Neutrophil (primary cell): ENCODE results near the gene DCAF12.
A peak's percentile ranks its signal among the peaks of the same experiment; 100 is the strongest.

Experiments
- H3K27ac ChIP-seq: fragments of 200-600 bp; sonication (generic); 2 replicates; pipeline ENCODE4 v1.5.1; 2016; ENCODE audit warnings: mild to moderate bottlenecking, moderate library complexity
- H3K27me3 ChIP-seq: fragments of 200-600 bp; sonication (generic); 2 replicates; pipeline ENCODE4 v1.6.0; 2016; ENCODE audit warnings: mild to moderate bottlenecking
- H3K36me3 ChIP-seq: fragments of 200-600 bp; sonication (generic); 2 replicates; pipeline ENCODE4 v1.5.1; 2017
- H3K4me1 ChIP-seq, 2 experiments: fragments of 200-600 bp in 1 of 2; sonication (generic) in 1 of 2; 1 replicate in 1 of 2; 2 replicates in 1 of 2; pipeline versions ENCODE4 v1.5.1 to v1.6.1; 2013 to 2016; ENCODE audit warnings: low read depth in 1 of 2, low read length in 1 of 2, mild to moderate bottlenecking in 1 of 2, moderate library complexity in 1 of 2; ENCODE audit not compliant: control insufficient read depth in 1 of 2, insufficient read depth in 1 of 2
- H3K4me3 ChIP-seq, 2 experiments: fragments of 200-600 bp in 1 of 2; sonication (generic) in 1 of 2; 1 replicate in 1 of 2; 2 replicates in 1 of 2; pipeline ENCODE4 v1.5.1; 2013 to 2016; ENCODE audit warnings: low read depth in 1 of 2, low read length in 1 of 2, mild to moderate bottlenecking in 1 of 2, moderate library complexity in 1 of 2
- H3K9me3 ChIP-seq: fragments of 200-600 bp; sonication (generic); 2 replicates; pipeline ENCODE4 v1.5.1; 2016
- TF ChIP-seq, protein P1 (sequence below): fragments of 200-600 bp; sonication (generic); IDR thresholded peaks from 2 replicates; pipeline ENCODE4 v1.5.1; 2016; ENCODE audit warnings: antibody characterized with exemption

DCAF12 gene

DNA sequence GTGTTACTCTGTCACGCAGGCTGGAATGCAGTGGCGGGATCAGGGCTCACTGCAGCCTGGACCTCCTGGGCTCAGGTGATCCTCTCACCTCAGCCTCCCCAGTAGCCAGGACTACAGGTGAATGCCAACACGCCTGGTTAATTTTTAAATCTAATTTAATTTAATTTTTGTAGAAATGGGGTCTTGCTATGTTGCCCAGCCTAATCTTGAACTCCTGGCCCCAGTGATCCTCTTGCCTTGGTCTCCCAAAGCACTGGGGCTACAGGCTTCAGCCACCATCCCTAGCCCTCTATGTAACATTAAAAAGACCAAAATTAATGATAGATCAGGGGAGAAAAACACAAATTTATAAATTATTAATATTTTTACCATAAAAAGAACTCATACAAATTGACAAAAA is 66.5 kb downstream of the DCAF12 start:
- H3K9me3 ChIP-seq, result no peaks in the 10 kb centered on the region
- H3K27me3 ChIP-seq, result no peaks in the 10 kb centered on the region
- H3K27ac ChIP-seq, result no peak overlapping the region
- TF ChIP-seq, protein P1, sequence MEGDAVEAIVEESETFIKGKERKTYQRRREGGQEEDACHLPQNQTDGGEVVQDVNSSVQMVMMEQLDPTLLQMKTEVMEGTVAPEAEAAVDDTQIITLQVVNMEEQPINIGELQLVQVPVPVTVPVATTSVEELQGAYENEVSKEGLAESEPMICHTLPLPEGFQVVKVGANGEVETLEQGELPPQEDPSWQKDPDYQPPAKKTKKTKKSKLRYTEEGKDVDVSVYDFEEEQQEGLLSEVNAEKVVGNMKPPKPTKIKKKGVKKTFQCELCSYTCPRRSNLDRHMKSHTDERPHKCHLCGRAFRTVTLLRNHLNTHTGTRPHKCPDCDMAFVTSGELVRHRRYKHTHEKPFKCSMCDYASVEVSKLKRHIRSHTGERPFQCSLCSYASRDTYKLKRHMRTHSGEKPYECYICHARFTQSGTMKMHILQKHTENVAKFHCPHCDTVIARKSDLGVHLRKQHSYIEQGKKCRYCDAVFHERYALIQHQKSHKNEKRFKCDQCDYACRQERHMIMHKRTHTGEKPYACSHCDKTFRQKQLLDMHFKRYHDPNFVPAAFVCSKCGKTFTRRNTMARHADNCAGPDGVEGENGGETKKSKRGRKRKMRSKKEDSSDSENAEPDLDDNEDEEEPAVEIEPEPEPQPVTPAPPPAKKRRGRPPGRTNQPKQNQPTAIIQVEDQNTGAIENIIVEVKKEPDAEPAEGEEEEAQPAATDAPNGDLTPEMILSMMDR, result no peak
- H3K4me1 ChIP-seq, result no peaks in the 10 kb centered on the region
- H3K36me3 ChIP-seq, result no peaks in the 10 kb centered on the region
- no peak overlapping the region for H3K4me3 ChIP-seq

DNA sequence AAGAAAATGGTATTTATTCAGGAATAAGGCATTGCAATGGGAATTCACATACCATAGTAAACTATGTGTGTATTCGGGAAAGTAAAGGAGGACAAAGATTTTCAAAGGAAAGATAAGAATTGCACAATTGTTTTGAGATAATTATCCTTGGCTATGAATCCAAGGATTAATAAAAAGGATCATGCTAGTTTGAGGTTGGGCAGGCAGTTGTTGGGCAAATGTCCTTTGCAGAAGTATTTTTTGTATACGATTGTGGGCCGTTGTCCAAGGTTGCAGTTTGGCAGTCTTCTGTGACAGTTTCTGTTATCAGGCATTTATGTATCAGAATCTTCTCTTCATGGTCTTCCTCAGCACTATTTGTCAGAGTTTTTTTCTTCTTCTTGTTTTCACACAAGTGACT is 67.2 kb downstream of the DCAF12 start:
- no peaks in the 10 kb centered on the region for H3K36me3 ChIP-seq
- no peaks in the 10 kb centered on the region for H3K9me3 ChIP-seq
- no peak overlapping the region for H3K27ac ChIP-seq
- TF ChIP-seq, protein P1, result no peak
- no peaks in the 10 kb centered on the region for H3K27me3 ChIP-seq
- H3K4me1 ChIP-seq, result no peaks in the 10 kb centered on the region
- no peak overlapping the region for H3K4me3 ChIP-seq

DNA sequence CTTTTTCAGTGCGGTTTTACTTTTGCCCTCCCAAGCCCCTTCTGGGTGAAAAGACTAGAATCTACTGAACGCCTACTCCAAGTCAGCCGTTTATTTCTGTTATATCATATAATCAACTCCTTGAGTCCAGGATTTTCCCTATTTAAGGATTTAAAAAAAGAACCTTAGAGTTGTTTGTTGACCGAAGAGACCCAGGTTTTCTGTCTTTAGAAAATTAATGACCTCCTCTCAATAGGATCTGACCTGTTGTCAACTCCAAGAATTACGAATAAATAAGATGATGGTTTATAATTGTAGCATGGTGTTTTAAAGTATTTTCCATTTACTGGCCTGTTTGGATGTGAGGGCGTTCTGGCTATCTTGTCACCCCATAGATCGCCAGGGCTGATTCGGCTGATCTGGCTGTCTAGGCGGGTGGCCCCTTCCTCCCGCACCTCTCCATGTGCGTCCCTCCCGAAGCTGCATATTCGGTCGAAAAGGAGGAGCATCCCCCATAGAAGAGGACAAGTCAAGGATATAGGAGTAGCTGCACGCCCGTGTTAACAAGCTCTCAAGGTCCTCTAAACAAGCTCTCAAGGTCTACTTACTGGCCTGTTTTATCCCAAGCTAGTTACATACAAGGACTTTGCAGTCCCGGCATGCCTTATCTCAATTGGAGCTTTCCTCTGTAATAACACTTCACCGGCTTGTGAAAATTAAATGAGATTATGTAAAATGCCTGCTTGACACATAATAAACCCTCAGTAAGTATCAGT is 76.7 kb downstream of the DCAF12 start:
- Histone ChIP-seq H3K27me3 (no peaks in the 10 kb centered on the region), H3K27ac (peak overlapping the region; percentile 89), H3K4me1 (peaks cover 26% of the 10 kb centered on the region in 2 experiments), H3K4me3 (peak overlapping the region; percentile 100), H3K36me3 (no peaks in the 10 kb centered on the region), H3K9me3 (no peaks in the 10 kb centered on the region)
- TF ChIP-seq, protein P1, result no peak

DNA sequence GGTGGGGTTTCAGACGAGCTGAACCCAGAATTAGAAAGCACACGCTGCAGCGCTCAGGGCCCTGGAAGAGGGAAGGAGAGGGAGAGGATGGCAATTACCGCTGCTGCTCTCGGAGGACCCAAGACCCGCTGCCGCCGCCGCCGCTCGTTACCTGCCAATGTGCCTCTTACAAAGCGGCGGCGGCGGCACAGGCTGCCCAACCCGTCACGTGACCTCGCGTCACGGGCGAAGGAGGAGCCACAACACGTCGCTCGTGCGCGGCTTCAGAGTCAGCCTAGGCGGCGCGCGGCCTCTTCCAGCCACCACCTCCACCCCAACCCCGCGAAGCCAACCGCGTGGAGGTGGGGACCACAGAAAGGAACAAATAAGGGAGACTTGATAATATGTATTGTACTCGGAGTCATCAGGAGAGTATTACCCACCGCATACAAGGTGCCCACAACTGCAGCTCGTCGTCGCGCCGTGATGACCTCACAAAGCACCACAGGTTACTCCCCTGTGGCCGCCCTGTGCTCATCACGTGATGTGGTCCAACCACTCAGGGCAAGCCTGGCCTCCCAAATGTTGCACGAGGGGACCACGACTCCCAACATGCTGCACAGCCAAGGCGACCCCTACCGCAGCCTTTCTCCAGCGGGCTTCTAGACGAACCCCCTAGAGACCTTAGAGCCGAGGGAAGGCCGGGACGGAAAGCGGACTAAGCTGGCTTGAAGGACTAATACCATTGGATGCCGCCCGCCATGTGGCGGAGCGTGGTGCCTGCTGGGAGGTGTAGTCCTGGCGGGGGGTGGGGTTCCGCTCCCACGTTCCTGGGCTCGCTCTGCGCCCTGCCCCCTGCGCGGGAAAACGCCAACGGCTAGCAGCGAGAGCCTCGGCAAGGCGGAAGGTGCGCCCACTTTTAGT is 77.5 kb downstream of the DCAF12 start, which contains the start of gene UBAP2:
Gene UBAP2, minus strand, starts transcription at position 161 of the 903 bp plus-strand sequence. CDS start 31,739 bp downstream, outside the sequence.
- TF ChIP-seq, protein P1, result peak; percentile 41
- peaks cover 26% of the 10 kb centered on the region in 2 experiments for H3K4me1 ChIP-seq
- no peaks in the 10 kb centered on the region for H3K27me3 ChIP-seq
- no peaks in the 10 kb centered on the region for H3K9me3 ChIP-seq
- H3K36me3 ChIP-seq, result no peaks in the 10 kb centered on the region
- H3K27ac ChIP-seq, result peak within 1 kb of the TSS; percentile 89
- H3K4me3 ChIP-seq, result peak within 1 kb of the TSS; percentile 100

DNA sequence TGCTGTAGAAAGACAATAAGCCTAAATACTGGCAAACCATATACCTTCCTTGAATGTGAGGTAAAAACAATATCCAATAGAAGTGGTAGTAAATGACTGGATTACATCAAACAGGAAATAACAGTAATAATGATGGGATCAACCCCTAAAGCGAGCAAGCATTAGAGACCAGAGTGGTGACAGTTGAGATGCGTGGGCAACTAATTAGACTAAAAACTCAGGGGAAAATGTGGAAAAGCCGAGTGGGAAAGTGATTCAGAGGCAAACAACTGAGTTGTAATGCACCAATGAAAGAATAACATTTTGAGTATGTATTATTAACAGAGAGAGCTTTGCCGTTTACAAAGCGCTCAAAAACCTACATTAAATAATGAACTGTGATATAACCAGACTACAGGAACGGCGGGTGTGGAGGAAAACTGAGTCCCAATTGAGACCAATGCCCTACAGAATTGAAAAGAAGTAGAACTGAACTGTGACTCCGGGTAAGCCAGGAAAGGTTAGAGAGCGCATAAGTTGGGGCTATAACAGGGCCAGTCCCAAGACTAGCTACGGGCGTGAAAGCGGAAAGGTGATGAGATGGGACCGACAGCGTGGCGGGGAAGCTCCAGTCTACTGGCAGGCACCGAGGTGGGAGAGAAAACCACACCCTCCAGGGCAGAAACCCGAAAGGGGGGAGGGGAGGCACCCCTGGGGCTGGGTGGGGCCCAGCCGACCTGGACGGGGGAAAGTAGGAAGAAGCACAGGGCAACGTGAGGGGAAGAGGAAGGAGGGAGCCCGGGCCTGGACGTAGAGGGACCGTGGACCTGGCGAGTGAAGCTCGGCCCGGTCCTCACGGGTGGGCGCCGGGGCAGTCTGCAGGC is 78.4 kb downstream of the DCAF12 start:
- Histone ChIP-seq H3K4me3 (peak overlapping the region; percentile 100), H3K9me3 (no peaks in the 10 kb centered on the region), H3K36me3 (no peaks in the 10 kb centered on the region), H3K4me1 (peaks cover 26% of the 10 kb centered on the region in 2 experiments), H3K27ac (peak overlapping the region; percentile 89), H3K27me3 (no peaks in the 10 kb centered on the region)
- TF ChIP-seq, protein P1, result no peak
